ENCODE measurements around the gene POLR2C.

The POLR2C gene

DNA sequence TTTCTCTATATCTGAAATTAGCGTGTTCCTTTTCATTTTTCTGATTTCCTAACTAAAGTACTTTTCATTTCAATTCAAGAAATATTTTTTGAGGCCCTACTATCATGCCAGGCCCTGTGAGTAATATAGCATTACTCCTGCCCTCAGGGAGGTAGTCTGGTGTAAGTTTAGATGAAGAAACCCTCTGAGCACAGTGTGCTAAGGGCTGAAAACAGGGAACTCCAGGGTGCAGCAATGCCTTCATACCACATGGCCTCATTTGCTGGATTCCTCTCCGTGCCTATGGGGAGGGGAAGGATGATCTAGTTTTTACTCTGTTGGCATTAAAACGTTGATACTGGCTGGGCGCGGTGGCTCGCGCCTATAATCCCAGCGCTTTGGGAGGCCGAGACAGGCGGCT, 10.5 kb upstream of the POLR2C start:
- DNase-seq (ENCODE audit: low read depth), result peak; percentile 35

DNA sequence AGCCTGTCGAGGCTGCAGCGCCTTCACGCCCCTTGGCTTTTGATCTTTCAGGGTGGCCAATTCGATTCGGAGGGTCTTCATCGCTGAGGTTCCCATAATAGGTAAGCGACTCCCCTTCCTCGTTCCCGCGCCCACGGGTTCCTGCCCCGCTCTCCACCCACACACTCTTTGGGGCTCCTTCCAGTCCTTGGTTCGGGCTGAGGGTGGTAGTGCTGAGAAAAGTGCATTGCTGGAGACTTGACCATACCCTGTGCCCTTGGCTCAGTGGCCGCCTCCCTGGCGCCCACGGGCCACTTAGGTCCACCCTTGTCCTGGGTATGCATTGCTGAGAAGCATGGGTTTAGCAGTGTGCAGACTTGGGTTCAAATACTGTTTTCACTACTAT, 491 bp downstream of the POLR2C start:
- DNase-seq (ENCODE audit: low read depth), result no peak

DNA sequence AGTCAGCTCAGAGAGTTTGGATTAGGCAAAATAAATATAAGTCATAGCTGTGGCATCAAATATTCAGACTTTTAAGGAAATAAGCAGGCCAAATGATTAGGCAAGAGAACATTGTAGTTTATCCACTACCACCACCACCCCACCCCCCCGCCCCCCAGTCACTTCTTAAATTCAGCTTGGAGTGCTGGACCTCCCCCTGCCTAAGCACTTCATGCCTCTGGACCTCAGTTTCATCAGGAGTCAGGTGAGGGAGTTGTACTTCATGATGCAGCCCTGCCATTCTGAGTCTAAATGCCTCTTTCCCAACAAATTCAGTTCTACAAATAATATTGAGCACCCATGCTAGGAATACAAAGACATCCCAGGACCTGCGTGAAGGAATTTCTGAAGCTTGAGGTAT, 2.0 kb downstream of the POLR2C start:
- DNase-seq (ENCODE audit: low read depth), result no peak

DNA sequence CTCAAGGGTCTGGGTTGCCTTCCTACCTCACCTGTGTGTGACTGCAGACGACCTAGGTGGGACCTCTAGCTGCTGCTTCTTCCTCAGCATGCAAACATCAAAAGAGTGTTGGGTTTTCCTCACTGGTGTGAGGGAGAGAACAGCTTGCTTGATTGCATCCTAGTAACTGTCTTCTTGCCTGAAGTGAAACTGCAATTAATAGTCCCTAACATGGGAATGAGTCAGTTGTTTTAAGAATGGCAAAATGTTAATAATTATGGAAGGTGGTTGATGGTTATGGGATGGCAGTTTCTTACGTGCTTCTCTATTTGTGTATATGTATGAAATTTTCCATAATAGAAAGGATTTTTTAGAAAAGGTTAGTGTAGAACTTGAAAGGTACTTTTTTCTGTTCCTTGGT, 5.9 kb downstream of the POLR2C start:
- DNase-seq (ENCODE audit: low read depth), result no peak

GRCh38 chr16:57469046-57469445, 6.6 kb downstream of the POLR2C start:
- no peak for DNase-seq (ENCODE audit: low read depth)

- no peak for DNase-seq (ENCODE audit: low read depth)
These were observed 7.5 kb downstream of the POLR2C start for GRCh38 chr16:57469917-57470470.

GRCh38 chr16:57470711-57471110, 8.2 kb downstream of the POLR2C start:
- DNase-seq (ENCODE audit: low read depth), result peak; percentile 83

DNA sequence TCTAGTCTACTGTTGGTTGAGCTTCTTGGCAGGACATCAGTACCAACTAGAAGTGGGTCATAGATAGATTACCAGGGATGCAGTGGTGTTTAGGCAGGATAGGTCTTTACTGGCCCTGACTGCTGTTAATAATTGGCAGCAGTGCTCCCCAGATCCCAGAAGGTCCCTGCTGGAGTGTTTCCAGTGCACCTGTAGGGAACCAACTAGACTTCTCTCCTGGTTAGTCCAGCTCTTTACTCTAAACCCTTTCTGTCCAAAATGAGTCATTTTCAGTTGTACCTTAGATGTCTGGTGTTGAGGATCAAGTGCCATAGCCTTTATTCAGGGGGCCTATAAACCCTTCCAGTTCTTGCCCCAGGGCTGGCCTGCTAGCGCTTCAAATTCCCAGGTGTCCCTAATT, 8.7 kb downstream of the POLR2C start:
- DNase-seq (ENCODE audit: low read depth), result no peak

GRCh38 chr16:57471852-57472664, 9.6 kb downstream of the POLR2C start:
- DNase-seq (ENCODE audit: low read depth), result peak; percentile 41

GRCh38 chr16:57472665-57473060, 10.2 kb downstream of the POLR2C start:
- no peak for DNase-seq (ENCODE audit: low read depth)

GRCh38 chr16:57473176-57473840, 10.8 kb downstream of the POLR2C start:
- no peak for DNase-seq (ENCODE audit: low read depth)

GRCh38 chr16:57473906-57474305, 11.4 kb downstream of the POLR2C start:
- no peak for DNase-seq (ENCODE audit: low read depth)

GRCh38 chr16:57474671-57475661, 12.5 kb downstream of the POLR2C start:
- no peak for DNase-seq (ENCODE audit: low read depth)

DNA sequence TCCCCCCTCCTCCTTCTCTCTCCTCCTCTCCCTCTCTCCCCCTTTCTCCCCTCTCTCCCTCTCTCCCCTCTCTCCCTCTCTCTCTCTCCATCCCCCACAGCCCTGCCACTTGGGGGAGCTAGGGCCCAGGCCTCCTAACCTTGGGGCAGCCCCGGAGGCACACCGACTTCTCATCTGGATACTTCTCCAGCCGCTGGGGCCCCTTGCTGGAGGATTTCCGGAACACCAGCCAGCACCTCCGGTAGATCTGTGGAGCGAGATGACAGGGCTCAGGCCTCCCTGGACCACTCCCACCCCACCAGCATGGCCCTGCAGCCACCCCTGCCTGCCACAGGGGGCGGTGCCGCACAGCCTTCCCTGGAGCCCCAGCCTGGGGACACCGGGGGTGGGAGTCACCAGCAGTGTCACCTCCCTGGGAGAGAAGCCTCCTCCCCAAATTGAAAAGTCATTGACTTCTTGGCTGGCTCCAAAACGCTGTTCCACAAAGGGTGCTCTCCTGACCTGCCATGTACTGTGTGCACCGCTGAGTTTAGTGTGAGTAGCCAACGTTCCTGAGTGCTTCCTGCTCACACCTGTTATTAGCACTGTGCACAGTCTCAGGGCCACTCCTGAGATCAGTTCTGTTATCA, 13.3 kb downstream of the POLR2C start:
- peak; percentile 48 for DNase-seq (ENCODE audit: low read depth)

DNA sequence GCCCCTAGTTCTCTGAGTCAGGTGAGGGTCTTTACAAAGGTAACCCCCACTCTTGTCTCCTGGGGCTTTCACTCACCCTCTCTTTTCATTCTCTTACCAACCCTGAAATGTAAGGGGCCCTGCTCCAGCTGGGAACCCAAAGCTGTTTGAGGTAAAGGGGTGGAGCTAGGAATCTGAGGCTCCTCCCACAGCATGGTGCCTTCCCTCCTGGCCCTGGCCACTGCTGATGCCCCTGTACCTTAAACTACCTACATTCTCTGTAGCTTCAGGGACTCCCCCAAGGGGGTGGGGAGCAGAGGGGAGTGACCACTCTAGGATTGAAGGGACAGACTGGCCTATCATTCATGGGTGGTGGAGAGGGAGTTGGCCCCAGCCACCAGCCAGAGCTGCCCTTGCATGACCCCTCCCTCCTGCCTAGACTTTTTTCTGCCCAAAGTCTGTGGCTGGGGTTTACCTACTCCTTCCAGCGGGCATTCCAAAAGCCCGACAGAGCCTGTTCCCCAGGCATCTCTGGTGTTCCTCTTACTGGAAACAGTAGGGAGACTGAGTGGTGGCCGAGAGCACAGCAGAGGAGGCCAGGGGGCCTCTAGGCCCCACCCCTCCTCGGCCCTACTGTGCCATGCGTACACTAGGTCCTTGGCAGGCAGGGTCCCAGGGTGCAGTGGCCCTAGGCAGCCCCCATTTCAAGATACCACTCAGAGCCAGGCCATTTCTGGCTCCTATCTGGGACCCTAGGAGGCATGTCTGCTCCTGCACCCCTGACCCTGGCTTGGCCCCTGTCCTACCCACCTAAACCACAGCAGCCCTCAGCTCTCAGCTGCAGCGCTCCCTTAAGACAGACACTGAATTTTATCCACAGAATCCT, 14.3 kb downstream of the POLR2C start:
- no peak for DNase-seq (ENCODE audit: low read depth)

DNA sequence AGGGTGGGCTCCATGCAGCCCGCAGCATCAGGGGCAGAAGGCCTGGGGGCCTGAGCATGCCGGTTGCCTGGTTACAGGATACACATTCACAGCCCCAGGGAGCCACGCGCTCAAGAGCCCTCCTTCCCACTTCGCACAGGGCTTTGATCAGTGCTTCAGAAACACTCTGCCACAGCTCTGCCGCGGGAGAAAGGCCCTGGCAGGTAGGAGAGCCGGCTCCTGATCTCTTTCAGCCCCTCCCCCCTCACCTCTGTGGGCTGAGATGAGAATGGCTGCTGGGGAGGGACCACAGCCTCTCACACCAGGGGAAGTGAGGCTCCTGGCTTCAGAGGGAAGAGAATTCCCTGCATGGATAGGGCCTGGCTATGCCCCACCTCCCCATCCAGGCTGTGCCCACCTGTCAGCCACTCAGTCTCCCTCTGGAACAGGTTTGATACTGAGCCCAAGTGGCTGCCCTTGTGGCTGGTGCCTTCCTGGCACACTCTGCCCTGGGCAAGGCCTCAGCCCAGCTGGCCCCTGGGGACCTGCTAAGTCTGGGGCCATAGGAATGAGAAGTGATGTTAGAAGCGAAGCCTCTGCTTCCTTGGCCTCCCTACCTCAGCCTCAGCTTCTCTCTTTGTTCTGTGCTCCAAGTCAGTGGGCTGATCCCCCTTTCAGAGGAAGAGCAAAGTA, 15.2 kb downstream of the POLR2C start:
- DNase-seq (ENCODE audit: low read depth), result no peak

- no peak for DNase-seq (ENCODE audit: low read depth)
These were observed 16.1 kb downstream of the POLR2C start for GRCh38 chr16:57478396-57479204.

DNA sequence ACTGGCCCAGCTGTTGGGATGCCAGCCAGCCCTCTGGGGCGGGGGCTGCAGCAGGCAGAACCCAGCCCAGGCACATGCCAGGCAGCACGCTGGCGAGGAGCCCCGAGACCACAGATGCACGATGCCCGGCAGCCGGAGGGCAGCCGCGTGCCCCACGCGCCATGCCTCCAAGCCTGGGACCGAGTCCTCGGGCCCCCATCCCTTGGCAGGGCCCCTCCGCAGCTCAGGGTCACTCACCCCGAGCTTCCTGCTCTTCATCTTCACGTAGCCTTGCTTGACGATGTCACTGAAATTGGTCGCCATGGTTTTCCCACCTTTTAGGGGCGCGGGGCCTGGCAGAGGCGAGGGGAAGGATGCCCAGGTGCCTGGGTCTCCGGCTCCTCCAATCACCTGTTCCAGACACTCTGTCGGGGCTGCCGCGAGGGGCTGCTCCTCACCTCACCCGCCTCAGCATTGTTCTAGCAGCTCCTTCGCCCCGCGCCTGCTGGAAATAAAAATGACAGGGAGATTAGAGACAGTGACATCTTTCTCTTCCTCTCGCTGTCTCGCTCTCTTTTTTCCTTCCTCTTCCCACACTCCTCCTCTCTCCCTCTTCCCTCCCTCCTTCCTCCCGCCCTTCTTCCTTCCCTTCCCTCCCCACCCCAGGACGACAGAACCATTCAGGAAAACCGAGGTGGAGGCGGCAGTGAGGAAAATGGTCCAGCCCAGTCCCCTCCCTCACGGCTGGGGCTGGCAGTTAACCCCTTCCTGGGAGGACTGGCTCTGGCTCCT, 16.9 kb downstream of the POLR2C start:
- DNase-seq (ENCODE audit: low read depth), result peak; percentile 81

Measured in amniotic epithelial cell (primary cell).